IMR-90 (cell line): Measurements from ENCODE around the gene PRPF8. TPM values are rescaled to one million over a fixed set of nuclear protein-coding genes. Genes with fewer than 3 reads are reported as not detected.

ENCODE experiments used
- ATAC-seq: fragments of 200-7000 bp; cut with Tn5 transposase; 2 replicates; pipeline ENCODE4 v1.9.1; 2020; ENCODE audit warnings: low read depth, mild to moderate bottlenecking, moderate library complexity
- BruUV-seq: library from RNA; stranded (reverse); fragments of 400-500 nt; replicated peaks from 2 replicates; lab custom pipeline; 2021; lab: Mats Ljungman, UMichigan
- CTCF ChIA-PET: fragments of 300-600 bp; formaldehyde crosslinking; extraction: SDS; loops from one replicate; lab custom pipeline; 2021; ENCODE audit warnings: antibody characterized with exemption; lab: Yijun Ruan, JAX
- POLR2A ChIA-PET: fragments of 300-600 bp; sonication (Branson Sonifier 250); formaldehyde crosslinking; loops from one replicate; lab custom pipeline; 2022; ENCODE audit warnings: antibody characterized with exemption; ENCODE audit not compliant: unreplicated experiment; lab: Charles Lee
- DNase-seq: peaks from one replicate; pipeline ENCODE4 v3.0.0; 2013
- H2AFZ ChIP-seq: replicated peaks from 2 replicates; pipeline ENCODE3; 2013; ENCODE audit warnings: low read length, mild to moderate bottlenecking; ENCODE audit not compliant: poor library complexity
- H2AK5ac ChIP-seq: 2 replicates; pipeline ENCODE4 v1.6.1; 2013; ENCODE audit warnings: low read depth, low read length, inconsistent platforms
- H2AK9ac ChIP-seq: replicated peaks from 2 replicates; pipeline ENCODE3; 2013; ENCODE audit warnings: mild to moderate bottlenecking, low read depth, low read length, moderate library complexity; ENCODE audit not compliant: poor library complexity
- H2BK120ac ChIP-seq: 2 replicates; pipeline ENCODE4 v1.6.1; 2013; ENCODE audit warnings: low read depth, low read length, inconsistent platforms
- H2BK15ac ChIP-seq: 3 replicates; pipeline ENCODE4 v1.6.1; 2013; ENCODE audit warnings: low read depth, low read length, inconsistent platforms
- H2BK20ac ChIP-seq: 2 replicates; pipeline ENCODE4 v1.6.1; 2013; ENCODE audit warnings: low read depth, mild to moderate bottlenecking, inconsistent platforms, low read length, moderate library complexity
- H2BK5ac ChIP-seq: 2 replicates; pipeline ENCODE4 v1.6.1; 2013; ENCODE audit warnings: mild to moderate bottlenecking, low read depth, low read length, inconsistent platforms; ENCODE audit not compliant: poor library complexity, severe bottlenecking
- H3K14ac ChIP-seq: replicated peaks from 2 replicates; pipeline ENCODE4 v1.6.1; 2013; ENCODE audit warnings: low read depth, low read length, inconsistent platforms
- H3K18ac ChIP-seq: 2 replicates; pipeline ENCODE4 v1.6.1; 2013; ENCODE audit warnings: low read depth, low read length, control low read depth
- H3K23ac ChIP-seq: 2 replicates; pipeline ENCODE4 v1.6.1; 2013; ENCODE audit warnings: low read depth, low read length, inconsistent platforms
- H3K27ac ChIP-seq: 2 replicates; pipeline ENCODE4 v1.5.1; 2013; ENCODE audit warnings: mild to moderate bottlenecking, control low read depth, low read length; ENCODE audit not compliant: insufficient read depth
- H3K27me3 ChIP-seq: 2 replicates; pipeline ENCODE4 v1.6.1; 2013; ENCODE audit warnings: low read length; ENCODE audit not compliant: control insufficient read depth, insufficient read depth
- H3K36me3 ChIP-seq: 2 replicates; pipeline ENCODE4 v1.6.1; 2013; ENCODE audit warnings: low read length, mixed read lengths; ENCODE audit not compliant: control insufficient read depth, insufficient read depth
- H3K4ac ChIP-seq: 2 replicates; pipeline ENCODE4 v1.6.1; 2013; ENCODE audit warnings: low read depth, low read length, inconsistent platforms
- H3K4me1 ChIP-seq: 2 replicates; pipeline ENCODE4 v1.6.1; 2013; ENCODE audit warnings: low read length, mixed read lengths; ENCODE audit not compliant: control insufficient read depth, insufficient read depth
- H3K4me2 ChIP-seq: 2 replicates; pipeline ENCODE4 v1.6.1; 2013; ENCODE audit warnings: low read depth, mild to moderate bottlenecking, control low read depth, low read length, moderate library complexity
- H3K4me3 ChIP-seq: 2 replicates; pipeline ENCODE4 v1.5.1; 2013; ENCODE audit warnings: low read depth, mild to moderate bottlenecking, control low read depth, low read length, moderate library complexity; ENCODE audit not compliant: insufficient read depth
- H3K56ac ChIP-seq: 2 replicates; pipeline ENCODE4 v1.6.1; 2013; ENCODE audit warnings: low read length, inconsistent platforms; ENCODE audit not compliant: insufficient read depth; ENCODE audit errors: extremely low read depth
- H3K79me1 ChIP-seq, 2 experiments: 2 replicates each; pipeline ENCODE4 v1.6.1; 2013; ENCODE audit warnings: low read length in 2 of 2, inconsistent platforms in 1 of 2, low read depth in 1 of 2
- H3K9ac ChIP-seq: 2 replicates; pipeline ENCODE4 v1.6.1; 2013; ENCODE audit warnings: low read depth, low read length, control low read depth
- H3K9me1 ChIP-seq: 2 replicates; pipeline ENCODE4 v1.6.1; 2013; ENCODE audit warnings: low read length, inconsistent platforms; ENCODE audit not compliant: insufficient read depth
- H3K9me3 ChIP-seq: 2 replicates; pipeline ENCODE4 v1.6.1; 2013; ENCODE audit warnings: low read length; ENCODE audit not compliant: control insufficient read depth, insufficient read depth
- H4K20me1 ChIP-seq: 2 replicates; pipeline ENCODE4 v1.6.1; 2013; ENCODE audit warnings: low read length, inconsistent platforms; ENCODE audit not compliant: insufficient read depth
- H4K5ac ChIP-seq: 2 replicates; pipeline ENCODE4 v1.6.1; 2013; ENCODE audit warnings: mild to moderate bottlenecking, low read depth, low read length, control low read depth
- H4K8ac ChIP-seq, 2 experiments: 2 replicates each; pipeline ENCODE4 v1.6.1; 2013; ENCODE audit warnings: low read depth in 2 of 2, low read length in 2 of 2, control low read depth in 1 of 2, inconsistent platforms in 1 of 2
- H4K91ac ChIP-seq: 2 replicates; pipeline ENCODE4 v1.6.1; 2013; ENCODE audit warnings: low read depth, low read length, inconsistent platforms; ENCODE audit not compliant: insufficient read depth
- BHLHE40 ChIP-seq: fragments of 150-350 bp; IDR thresholded peaks from 2 replicates; pipeline ENCODE4 v1.6.1; 2016; ENCODE audit warnings: mild to moderate bottlenecking, low read depth, low read length
- CEBPB ChIP-seq: IDR thresholded peaks from 2 replicates; pipeline ENCODE4 v1.6.1; 2012; ENCODE audit warnings: low read depth, low read length, improper control_type of control experiment
- CHD1 ChIP-seq: IDR thresholded peaks from 2 replicates; pipeline ENCODE4 v1.6.1; 2012; ENCODE audit warnings: low read depth, low read length, improper control_type of control experiment
- CTCF ChIP-seq: conservative IDR thresholded peaks from 2 replicates; pipeline ENCODE4 v1.5.1; 2012; ENCODE audit warnings: mild to moderate bottlenecking, low read depth, low read length, improper control_type of control experiment
- ELK1 ChIP-seq: fragments of 150-350 bp; IDR thresholded peaks from 2 replicates; pipeline ENCODE4 v1.6.1; 2016; ENCODE audit warnings: low read depth, mild to moderate bottlenecking, low read length, moderate library complexity, borderline replicate concordance
- FOS ChIP-seq: fragments of 150-350 bp; IDR thresholded peaks from 2 replicates; pipeline ENCODE4 v1.6.1; 2016; ENCODE audit warnings: low read depth, low read length
- MAFK ChIP-seq: IDR thresholded peaks from 2 replicates; pipeline ENCODE4 v1.6.1; 2012; ENCODE audit warnings: low read depth, low read length, improper control_type of control experiment
- MAZ ChIP-seq: IDR thresholded peaks from 2 replicates; pipeline ENCODE4 v1.6.1; 2012; ENCODE audit warnings: low read depth, mild to moderate bottlenecking, low read length, improper control_type of control experiment, moderate library complexity, borderline replicate concordance
- MXI1 ChIP-seq: IDR thresholded peaks from 2 replicates; pipeline ENCODE4 v1.6.1; 2012; ENCODE audit warnings: low read depth, mild to moderate bottlenecking, low read length, moderate library complexity, borderline replicate concordance
- NFE2L2 ChIP-seq: fragments of 150-350 bp; IDR thresholded peaks from 2 replicates; pipeline ENCODE4 v1.6.1; 2016; ENCODE audit warnings: low read depth, mild to moderate bottlenecking, low read length
- POLR2A ChIP-seq: IDR thresholded peaks from 2 replicates; pipeline ENCODE4 v1.6.1; 2012; ENCODE audit warnings: mild to moderate bottlenecking, low read depth, low read length
- RAD21 ChIP-seq: IDR thresholded peaks from 2 replicates; pipeline ENCODE4 v1.6.1; 2012; ENCODE audit warnings: low read length, improper control_type of control experiment
- RCOR1 ChIP-seq: IDR thresholded peaks from 2 replicates; pipeline ENCODE4 v1.6.1; 2012; ENCODE audit warnings: mild to moderate bottlenecking, low read length, improper control_type of control experiment; ENCODE audit not compliant: insufficient replicate concordance
- RFX5 ChIP-seq: IDR thresholded peaks from 2 replicates; pipeline ENCODE4 v1.8.0; 2012; ENCODE audit warnings: low read depth, mild to moderate bottlenecking, low read length, moderate library complexity
- SMC3 ChIP-seq: fragments of 150-350 bp; IDR thresholded peaks from 2 replicates; pipeline ENCODE4 v1.6.1; 2016; ENCODE audit warnings: low read depth, mild to moderate bottlenecking, antibody characterized with exemption, low read length, moderate library complexity
- USF2 ChIP-seq: fragments of 150-350 bp; IDR thresholded peaks from 2 replicates; pipeline ENCODE4 v1.6.1; 2017; ENCODE audit warnings: mild to moderate bottlenecking, antibody characterized with exemption, low read length, low read depth
- WGBS, 2 experiments: methylation state at CpG; one replicate each; pipeline versions ENCODE4 v1.1.5 to v1.1.7; 2013; ENCODE audit warnings: missing lambda C conversion rate in 2 of 2; ENCODE audit not compliant: insufficient read length in 1 of 2; ENCODE audit errors: extremely low coverage in 2 of 2; 5-methylcytosine and 5-hydroxymethylcytosine counted together
- dilution Hi-C: fragments of 300-500 bp; cut with HindIII; formaldehyde crosslinking; loops from one replicate; pipeline ENCODE4 v1.14.3; 2018; ENCODE audit warnings: low sequenced_read_pairs; ENCODE audit not compliant: unreplicated experiment
- in situ Hi-C: fragments of 300-500 bp; cut with MboI; formaldehyde crosslinking; loops from 3 replicates; pipeline ENCODE4 v1.14.3; 2019; ENCODE audit warnings: low sequenced_read_pairs, inconsistent platforms, mixed read lengths
- intact Hi-C: fragments of 100-400 bp; cut with micrococcal nuclease; formaldehyde crosslinking; loops from 2 replicates; pipeline ENCODE4 v1.10.0; 2022
- polyA plus RNA-seq, 3 experiments: library from polyadenylated mRNA; depleted of rRNA; stranded (reverse); fragments of >200 nt; gene quantifications; 2 replicates each; pipeline ENCODE4 v1.2.3, GENCODE V29; 2012; ENCODE audit warnings: low replicate concordance in 1 of 3
- total RNA-seq: library from RNA; depleted of rRNA; stranded (reverse); fragments of >200 nt; gene quantifications from 2 replicates; pipeline ENCODE4 v1.2.3, GENCODE V29; 2012

Gene PRPF8
- total and polyA plus RNA-seq, 2 of the 4 experiments (the other 2 are of a cell fraction): 141 to 160 TPM

- Histone ChIP-seq H3K27me3 (no peaks in the 10 kb centered on the region), H4K5ac (no peak overlapping the region), H2BK15ac (no peak overlapping the region), H4K91ac (no peak overlapping the region), H3K27ac (no peak overlapping the region), H3K4ac (no peak overlapping the region), H3K18ac (no peak overlapping the region), H4K20me1 (no peaks in the 10 kb centered on the region), H2AK5ac (no peak overlapping the region), H3K9ac (no peak overlapping the region), H3K9me1 (peaks cover 11% of the 10 kb centered on the region), H3K4me3 (no peak overlapping the region), H2BK120ac (no peak overlapping the region), H3K36me3 (peaks cover 30% of the 10 kb centered on the region; the same call in 1 of the 2 replicates), H3K4me1 (peaks cover 11% of the 10 kb centered on the region), H2BK20ac (no peak overlapping the region), H3K9me3 (no peaks in the 10 kb centered on the region), H3K4me2 (no peak overlapping the region), H2AK9ac (no peak overlapping the region), H3K79me1 (peaks cover 10 to 28% of the 10 kb centered on the region in 2 experiments), H3K23ac (no peak overlapping the region), H2BK5ac (no peak overlapping the region), H2AFZ (no peak overlapping the region), H3K14ac (no peak overlapping the region), H4K8ac (no peak overlapping the region), H3K56ac (no peak overlapping the region)
- POLR2A ChIA-PET: interaction anchor here (1.1 kb wide), 1 partner anchor 10 kb away, joined by 3 read pairs; no protein-coding TSS in a partner anchor
- BruUV-seq: no TSS peak
- no peak for ATAC-seq
- CTCF ChIA-PET: interaction anchor here (1.2 kb wide), 1 partner anchor 336 kb away, joined by 3 read pairs; no protein-coding TSS in a partner anchor
- no peak for DNase-seq
- intact Hi-C loops: no loop called here
- TF ChIP-seq USF2 (no peak), CEBPB (no peak), MAFK (no peak), MXI1 (no peak), MAZ (no peak), RAD21 (no peak), RFX5 (no peak), CHD1 (no peak), POLR2A (no peak), FOS (no peak), ELK1 (no peak), BHLHE40 (no peak), NFE2L2 (no peak), RCOR1 (no peak), SMC3 (no peak), CTCF (no peak)
- dilution Hi-C loops: no loop called here
- in situ Hi-C loops: no loop called here
- WGBS, 2 experiments: 92% methylated on average over 6 of the region's 18 CpGs; no CpG with 5 or more reads in 1 of the 2 experiments
These were observed 42.1 kb upstream of the PRPF8 start for GRCh38 chr17:1726626-1727257.
